GM23248 (cell line): Measurements from ENCODE around the gene SLC25A21.

Source experiments
- EZH2 ChIP-seq: fragments of 200-600 bp; sonication (generic); IDR thresholded peaks from 2 replicates; pipeline ENCODE4 v1.6.1; 2018; ENCODE audit warnings: antibody characterized with exemption, mild to moderate bottlenecking; ENCODE audit not compliant: insufficient read depth, poor library complexity, severe bottlenecking
- EZH2phosphoT487 ChIP-seq: fragments of 200-600 bp; sonication (generic); IDR thresholded peaks from 2 replicates; pipeline ENCODE4 v1.6.1; 2018; ENCODE audit warnings: antibody characterized with exemption, moderate library complexity, mild to moderate bottlenecking, low read depth; ENCODE audit not compliant: insufficient read depth

GRCh38 chr14:37144729-37145363 is 27.6 kb downstream of the SLC25A21 start:
- no peak for TF ChIP-seq EZH2phosphoT487
- no peak for TF ChIP-seq EZH2
